Coronary artery (tissue), 2 donors: ENCODE data around the gene C3orf52.

ENCODE experiments used
- DNase-seq: peaks from one replicate; pipeline ENCODE4 v3.0.0-alpha.2; 2017; ENCODE audit warnings: low spot score
- H3K27ac ChIP-seq, 2 donors: fragments of 200-600 bp; sonication (generic); one replicate each; pipeline ENCODE4 v1.5.1; 2016 to 2019
- H3K4me3 ChIP-seq: fragments of 200-600 bp; sonication (generic); 2 replicates; pipeline ENCODE4 v1.5.1; 2016; ENCODE audit warnings: mild to moderate bottlenecking, moderate library complexity
- CTCF ChIP-seq: fragments of 200-600 bp; sonication (generic); IDR thresholded peaks from one replicate; pipeline ENCODE4 v1.5.1; 2019; ENCODE audit warnings: antibody characterized with exemption

Gene C3orf52

GRCh38 chr3:112086875-112087524 lies 811 bp downstream of the C3orf52 start:
- Histone ChIP-seq H3K4me3 (peak overlapping the region; percentile 92), H3K27ac (no peak overlapping the region)
- DNase-seq, result no peak
- TF ChIP-seq CTCF, result no peak

GRCh38 chr3:112087746-112088145 lies 1.6 kb downstream of the C3orf52 start:
- DNase-seq, result no peak
- no peak overlapping the region for H3K27ac ChIP-seq
- no peak overlapping the region for H3K4me3 ChIP-seq
- TF ChIP-seq CTCF, result no peak

GRCh38 chr3:112088944-112089343 lies 2.8 kb downstream of the C3orf52 start:
- TF ChIP-seq CTCF, result no peak
- no peak for DNase-seq
- Histone ChIP-seq H3K4me3 (no peak overlapping the region), H3K27ac (no peak overlapping the region)

- Histone ChIP-seq H3K27ac (no peak overlapping the region), H3K4me3 (no peak overlapping the region)
- no peak for DNase-seq
- no peak for TF ChIP-seq CTCF
These were observed 4.0 kb downstream of the C3orf52 start for GRCh38 chr3:112089956-112090886.

- H3K27ac ChIP-seq, result no peak overlapping the region
- no peak for TF ChIP-seq CTCF
- no peak for DNase-seq
- no peak overlapping the region for H3K4me3 ChIP-seq
These were observed 4.8 kb downstream of the C3orf52 start for GRCh38 chr3:112090887-112091586.

GRCh38 chr3:112092496-112093179 lies 6.4 kb downstream of the C3orf52 start:
- no peak for DNase-seq
- H3K27ac ChIP-seq, result no peak overlapping the region
- no peak overlapping the region for H3K4me3 ChIP-seq
- no peak for TF ChIP-seq CTCF
